OCI-LY7 (cell line): ENCODE data around the gene PCDH8. TPM values are rescaled to one million over a fixed set of nuclear protein-coding genes. Genes with fewer than 3 reads are reported as not detected.

Experiments used
- BruUV-seq: library from RNA; stranded (reverse); fragments of 400-500 nt; replicated peaks from 2 replicates; lab custom pipeline; 2021; lab: Mats Ljungman, UMichigan
- CTCF ChIA-PET: fragments of 300-600 bp; sonication (Branson Sonifier 250); formaldehyde crosslinking; loops from one replicate; lab custom pipeline; 2022; ENCODE audit warnings: antibody characterized with exemption; ENCODE audit not compliant: unreplicated experiment; lab: Charles Lee
- POLR2A ChIA-PET: fragments of 300-600 bp; sonication (Branson Sonifier 250); formaldehyde crosslinking; loops from one replicate; lab custom pipeline; 2022; ENCODE audit warnings: antibody characterized with exemption; lab: Charles Lee
- DNase-seq: peaks from one replicate; pipeline ENCODE4 v3.0.0-alpha.2; 2015; ENCODE audit warnings: low spot score
- H2AFZ ChIP-seq: fragments of 200-600 bp; sonication (generic), shearing (Covaris generic); 2 replicates; pipeline ENCODE4 v1.6.1; 2014; ENCODE audit warnings: mild to moderate bottlenecking, antibody characterized with exemption, low read length, moderate library complexity
- H3K27ac ChIP-seq: fragments of 200-600 bp; sonication (generic); 2 replicates; pipeline ENCODE4 v1.5.1; 2014; ENCODE audit warnings: mixed run types, low read depth, mild to moderate bottlenecking, moderate library complexity, low read length, inconsistent platforms; ENCODE audit not compliant: poor library complexity, severe bottlenecking
- H3K36me3 ChIP-seq: fragments of 200-600 bp; sonication (generic); 2 replicates; pipeline ENCODE4 v1.6.1; 2014; ENCODE audit warnings: mild to moderate bottlenecking, antibody characterized with exemption, low read length, moderate library complexity, mixed read lengths; ENCODE audit not compliant: insufficient read depth
- H3K4me1 ChIP-seq: fragments of 200-600 bp; sonication (generic); 2 replicates; pipeline ENCODE4 v1.5.1; 2014; ENCODE audit warnings: mild to moderate bottlenecking, low read length; ENCODE audit not compliant: insufficient read depth, poor library complexity, severe bottlenecking
- H3K4me2 ChIP-seq: fragments of 200-600 bp; sonication (generic); 2 replicates; pipeline ENCODE4 v1.6.1; 2014; ENCODE audit warnings: mild to moderate bottlenecking, low read length
- H3K4me3 ChIP-seq: fragments of 200-600 bp; sonication (generic); 2 replicates; pipeline ENCODE4 v1.5.1; 2014; ENCODE audit warnings: mild to moderate bottlenecking, low read depth, low read length; ENCODE audit not compliant: poor library complexity, severe bottlenecking
- H3K79me2 ChIP-seq: fragments of 200-600 bp; sonication (generic); 2 replicates; pipeline ENCODE4 v1.6.1; 2016; ENCODE audit warnings: low read depth, mild to moderate bottlenecking, low read length, moderate library complexity, mixed read lengths; ENCODE audit not compliant: insufficient read depth
- H3K9me2 ChIP-seq: fragments of 200-600 bp; sonication (generic); 2 replicates; pipeline ENCODE4 v1.6.1; 2016; ENCODE audit warnings: mild to moderate bottlenecking, low read length, mixed read lengths; ENCODE audit not compliant: insufficient read depth
- H3K9me3 ChIP-seq: fragments of 200-600 bp; sonication (generic); 2 replicates; pipeline ENCODE4 v1.6.1; 2014; ENCODE audit warnings: mild to moderate bottlenecking, mixed run types, low read length, mixed read lengths
- H4K20me1 ChIP-seq: fragments of 200-600 bp; sonication (generic); 2 replicates; pipeline ENCODE4 v1.6.1; 2014; ENCODE audit warnings: mild to moderate bottlenecking, antibody characterized with exemption, low read length, moderate library complexity, mixed read lengths; ENCODE audit not compliant: insufficient read depth
- CTCF ChIP-seq: fragments of 200-600 bp; sonication (generic); conservative IDR thresholded peaks from 2 replicates; pipeline ENCODE4 v1.5.1; 2014; ENCODE audit warnings: mild to moderate bottlenecking, antibody characterized with exemption, low read length, moderate library complexity, mixed read lengths
- EZH2phosphoT487 ChIP-seq: fragments of 200-600 bp; sonication (generic); IDR thresholded peaks from 2 replicates; pipeline ENCODE4 v1.6.1; 2018; ENCODE audit warnings: low read depth, borderline replicate concordance, mild to moderate bottlenecking, mixed run types, antibody characterized with exemption, low read length, moderate library complexity, mixed read lengths
- intact Hi-C: fragments of 100-400 bp; cut with micrococcal nuclease; formaldehyde crosslinking; loops from one replicate; pipeline ENCODE4 v1.10.0; 2022; ENCODE audit not compliant: unreplicated experiment
- total RNA-seq, 2 experiments: library from RNA; depleted of rRNA in 1 of 2; stranded (reverse); fragments of >200 nt in 1 of 2; shearing (Covaris generic) in 1 of 2; gene quantifications; 2 replicates each; pipeline ENCODE4 v1.2.3, GENCODE V29; 2014 to 2022

Gene PCDH8
- total RNA-seq, 2 experiments from 2014 or later, result not detected

GRCh38 chr13:52833296-52833875 lies 15.1 kb downstream of the PCDH8 start:
- H3K27ac ChIP-seq, result no peak overlapping the region
- H3K36me3 ChIP-seq, result no peaks in the 10 kb centered on the region
- no peaks in the 10 kb centered on the region for H3K79me2 ChIP-seq
- no peak for DNase-seq
- H4K20me1 ChIP-seq, result no peaks in the 10 kb centered on the region
- no peak overlapping the region for H2AFZ ChIP-seq
- H3K9me2 ChIP-seq, result no peaks in the 10 kb centered on the region
- no peaks in the 10 kb centered on the region for H3K4me1 ChIP-seq
- POLR2A ChIA-PET, result no interaction called here
- no TSS peak for BruUV-seq
- H3K9me3 ChIP-seq, result no peaks in the 10 kb centered on the region
- no peak overlapping the region for H3K4me3 ChIP-seq
- CTCF ChIA-PET, result no interaction called here
- TF ChIP-seq EZH2phosphoT487 (no peak), CTCF (no peak)
- H3K4me2 ChIP-seq, result no peak overlapping the region
- intact Hi-C loops, result no loop called here

GRCh38 chr13:52832313-52832712 lies 16.1 kb downstream of the PCDH8 start:
- POLR2A ChIA-PET, result no interaction called here
- CTCF ChIA-PET, result no interaction called here
- H3K79me2 ChIP-seq, result no peaks in the 10 kb centered on the region
- H3K9me2 ChIP-seq, result no peaks in the 10 kb centered on the region
- no peak for TF ChIP-seq CTCF
- TF ChIP-seq EZH2phosphoT487, result no peak
- DNase-seq, result no peak
- H3K4me1 ChIP-seq, result no peaks in the 10 kb centered on the region
- no peaks in the 10 kb centered on the region for H3K9me3 ChIP-seq
- intact Hi-C loops, result no loop called here
- no peak overlapping the region for H2AFZ ChIP-seq
- H3K4me2 ChIP-seq, result no peak overlapping the region
- BruUV-seq, result no TSS peak
- H3K27ac ChIP-seq, result no peak overlapping the region
- H3K4me3 ChIP-seq, result no peak overlapping the region
- no peaks in the 10 kb centered on the region for H4K20me1 ChIP-seq
- H3K36me3 ChIP-seq, result no peaks in the 10 kb centered on the region

GRCh38 chr13:52830946-52831345 lies 17.5 kb downstream of the PCDH8 start:
- Histone ChIP-seq H3K9me2 (no peaks in the 10 kb centered on the region), H3K27ac (no peak overlapping the region), H2AFZ (no peak overlapping the region), H3K79me2 (no peaks in the 10 kb centered on the region), H3K9me3 (no peaks in the 10 kb centered on the region), H3K4me3 (no peak overlapping the region), H4K20me1 (no peaks in the 10 kb centered on the region), H3K36me3 (no peaks in the 10 kb centered on the region), H3K4me1 (no peaks in the 10 kb centered on the region), H3K4me2 (no peak overlapping the region)
- POLR2A ChIA-PET, result no interaction called here
- intact Hi-C loops, result no loop called here
- TF ChIP-seq EZH2phosphoT487 (no peak), CTCF (no peak)
- BruUV-seq, result no TSS peak
- CTCF ChIA-PET, result no interaction called here
- DNase-seq, result no peak
